NT2/D1 (cell line): ENCODE measurements around the gene FRMD7.

Experiments
- DNase-seq: peaks from one replicate; pipeline ENCODE4 v3.0.0-alpha.2; 2011; ENCODE audit warnings: low read depth, low spot score
- H3K27me3 ChIP-seq: 2 replicates; pipeline ENCODE4 v1.6.0; 2011; ENCODE audit warnings: mild to moderate bottlenecking; ENCODE audit not compliant: insufficient read length, insufficient read depth
- H3K36me3 ChIP-seq: 2 replicates; pipeline ENCODE4 v1.6.1; 2011; ENCODE audit warnings: mild to moderate bottlenecking, low read length, mixed read lengths; ENCODE audit not compliant: insufficient read depth, insufficient read length
- H3K4me1 ChIP-seq: 2 replicates; pipeline ENCODE4 v1.5.1; 2011; ENCODE audit not compliant: insufficient read depth, insufficient read length
- H3K4me3 ChIP-seq: 2 replicates; pipeline ENCODE4 v1.5.1; 2011; ENCODE audit warnings: low read depth; ENCODE audit not compliant: insufficient read length
- H3K9ac ChIP-seq: 2 replicates; pipeline ENCODE4 v1.6.0; 2011; ENCODE audit warnings: low read depth; ENCODE audit not compliant: insufficient read length
- H3K9me3 ChIP-seq: 2 replicates; pipeline ENCODE4 v1.5.1; 2011; ENCODE audit warnings: mild to moderate bottlenecking, low read length; ENCODE audit not compliant: insufficient read depth
- SUZ12 ChIP-seq: IDR thresholded peaks from 2 replicates; pipeline ENCODE4 v1.6.1; 2011; ENCODE audit not compliant: insufficient read length, insufficient read depth; ENCODE audit errors: extremely low read depth
- YY1 ChIP-seq: IDR thresholded peaks from 2 replicates; pipeline ENCODE4 v1.6.1; 2011; ENCODE audit not compliant: insufficient read length, insufficient read depth
- ZNF274 ChIP-seq: IDR thresholded peaks from 2 replicates; pipeline ENCODE4 v1.6.1; 2011; ENCODE audit warnings: mild to moderate bottlenecking, low read depth, low read length

FRMD7 gene

GRCh38 chrX:132093239-132093860, 34.5 kb downstream of the FRMD7 start:
- no peaks in the 10 kb centered on the region for H3K27me3 ChIP-seq
- H3K4me3 ChIP-seq, result no peak overlapping the region
- no peaks in the 10 kb centered on the region for H3K9me3 ChIP-seq
- TF ChIP-seq SUZ12 (no peak), YY1 (no peak), ZNF274 (no peak)
- H3K36me3 ChIP-seq, result no peaks in the 10 kb centered on the region
- no peak overlapping the region for H3K9ac ChIP-seq
- DNase-seq, result no peak
- no peaks in the 10 kb centered on the region for H3K4me1 ChIP-seq

GRCh38 chrX:132092439-132093065, 35.3 kb downstream of the FRMD7 start:
- Histone ChIP-seq H3K9ac (no peak overlapping the region), H3K27me3 (no peaks in the 10 kb centered on the region), H3K36me3 (no peaks in the 10 kb centered on the region), H3K4me3 (no peak overlapping the region), H3K9me3 (no peaks in the 10 kb centered on the region), H3K4me1 (no peaks in the 10 kb centered on the region)
- DNase-seq, result peak; percentile 33
- TF ChIP-seq SUZ12 (no peak), ZNF274 (no peak), YY1 (no peak)

- H3K4me1 ChIP-seq, result no peaks in the 10 kb centered on the region
- TF ChIP-seq ZNF274 (no peak), YY1 (no peak), SUZ12 (no peak)
- no peak overlapping the region for H3K9ac ChIP-seq
- H3K9me3 ChIP-seq, result no peaks in the 10 kb centered on the region
- no peak for DNase-seq
- H3K36me3 ChIP-seq, result no peaks in the 10 kb centered on the region
- H3K4me3 ChIP-seq, result no peak overlapping the region
- no peaks in the 10 kb centered on the region for H3K27me3 ChIP-seq
Observed at GRCh38 chrX:132090403-132091159, 37.2 kb downstream of the FRMD7 start.

GRCh38 chrX:132088864-132089263, 39.0 kb downstream of the FRMD7 start:
- Histone ChIP-seq H3K36me3 (no peaks in the 10 kb centered on the region), H3K4me1 (no peaks in the 10 kb centered on the region), H3K27me3 (no peaks in the 10 kb centered on the region), H3K4me3 (no peak overlapping the region), H3K9me3 (no peaks in the 10 kb centered on the region), H3K9ac (no peak overlapping the region)
- TF ChIP-seq SUZ12 (no peak), YY1 (no peak), ZNF274 (no peak)
- DNase-seq, result no peak

GRCh38 chrX:132086672-132087071, 41.1 kb downstream of the FRMD7 start:
- no peak for DNase-seq
- Histone ChIP-seq H3K9me3 (no peaks in the 10 kb centered on the region), H3K9ac (no peak overlapping the region), H3K4me1 (no peaks in the 10 kb centered on the region), H3K36me3 (no peaks in the 10 kb centered on the region), H3K4me3 (no peak overlapping the region), H3K27me3 (no peaks in the 10 kb centered on the region)
- TF ChIP-seq ZNF274, result no peak

GRCh38 chrX:132085786-132086185, 42.0 kb downstream of the FRMD7 start:
- DNase-seq, result no peak
- Histone ChIP-seq H3K36me3 (no peaks in the 10 kb centered on the region), H3K4me3 (no peak overlapping the region), H3K4me1 (no peaks in the 10 kb centered on the region), H3K9me3 (no peaks in the 10 kb centered on the region), H3K27me3 (no peaks in the 10 kb centered on the region), H3K9ac (no peak overlapping the region)
- TF ChIP-seq SUZ12, result no peak
- no peak for TF ChIP-seq ZNF274
- TF ChIP-seq YY1, result no peak

GRCh38 chrX:132077912-132078311, 49.9 kb downstream of the FRMD7 start:
- Histone ChIP-seq H3K9me3 (no peaks in the 10 kb centered on the region), H3K4me1 (no peaks in the 10 kb centered on the region), H3K36me3 (no peaks in the 10 kb centered on the region), H3K27me3 (no peaks in the 10 kb centered on the region), H3K4me3 (no peak overlapping the region), H3K9ac (no peak overlapping the region)
- DNase-seq, result no peak
- no peak for TF ChIP-seq YY1
- TF ChIP-seq SUZ12, result no peak
- no peak for TF ChIP-seq ZNF274
